Liver (tissue), 9 donors: ENCODE data around the gene CD300E. TPM values are rescaled to one million over a fixed set of nuclear protein-coding genes. Genes with fewer than 3 reads are reported as not detected.

Experiments used
- DNase-seq: peaks from one replicate; pipeline ENCODE4 v3.0.0-alpha.2; 2017; ENCODE audit warnings: low spot score
- H3K27ac ChIP-seq, 2 donors: one replicate each; pipeline ENCODE4 v1.7.0; 2013; ENCODE audit warnings: inconsistent platforms in 2 of 2, low read length in 2 of 2, control low read depth in 1 of 2, low read depth in 1 of 2, mild to moderate bottlenecking in 1 of 2
- H3K27me3 ChIP-seq, 4 donors: one replicate each; pipeline versions ENCODE4 v1.6.1 to v1.7.0; 2013; ENCODE audit warnings: low read length in 3 of 4, inconsistent platforms in 1 of 4, mild to moderate bottlenecking in 1 of 4, moderate library complexity in 1 of 4; ENCODE audit not compliant: control insufficient read depth in 4 of 4, insufficient read depth in 4 of 4
- H3K36me3 ChIP-seq, 4 donors: one replicate each; pipeline versions ENCODE4 v1.6.1 to v1.7.0; 2013; ENCODE audit warnings: low read length in 3 of 4, mild to moderate bottlenecking in 3 of 4, low read depth in 1 of 4, moderate library complexity in 1 of 4; ENCODE audit not compliant: control insufficient read depth in 4 of 4, insufficient read depth in 3 of 4
- H3K4me1 ChIP-seq, 4 donors: one replicate each; pipeline versions ENCODE4 v1.6.1 to v1.7.0; 2013; ENCODE audit warnings: low read length in 3 of 4, mild to moderate bottlenecking in 3 of 4, moderate library complexity in 1 of 4; ENCODE audit not compliant: control insufficient read depth in 4 of 4, insufficient read depth in 4 of 4
- H3K4me3 ChIP-seq, 3 donors: one replicate each; pipeline versions ENCODE4 v1.6.1 to v1.7.0; 2013; ENCODE audit warnings: low read length in 3 of 3, control low read depth in 1 of 3, low read depth in 1 of 3, mild to moderate bottlenecking in 1 of 3
- H3K9ac ChIP-seq, 2 donors: one replicate each; pipeline ENCODE4 v1.7.0; 2013; ENCODE audit warnings: low read length in 2 of 2, mild to moderate bottlenecking in 2 of 2, moderate library complexity in 2 of 2, control low read depth in 1 of 2, low read depth in 1 of 2
- H3K9me3 ChIP-seq, 4 donors: one replicate each; pipeline versions ENCODE4 v1.6.1 to v1.7.0; 2013; ENCODE audit warnings: low read length in 3 of 4; ENCODE audit not compliant: control insufficient read depth in 4 of 4
- ATF3 ChIP-seq: IDR thresholded peaks from 2 replicates; pipeline ENCODE4 v1.6.1; 2016; ENCODE audit warnings: antibody characterized with exemption
- CTCF ChIP-seq: fragments of 150-350 bp; IDR thresholded peaks from 2 replicates; pipeline ENCODE4 v1.5.1; 2017; ENCODE audit warnings: improper control_type of control experiment, low read depth, low read length; ENCODE audit not compliant: missing input control
- EGR1 ChIP-seq, 2 donors: IDR thresholded peaks; 2 replicates each; pipeline ENCODE4 v1.6.1; 2016 to 2018; ENCODE audit warnings: antibody characterized with exemption in 2 of 2, low read depth in 2 of 2
- FOXA1 ChIP-seq: IDR thresholded peaks from 2 replicates; pipeline ENCODE4 v1.6.1; 2016; ENCODE audit warnings: antibody characterized with exemption
- FOXA2 ChIP-seq: IDR thresholded peaks from 2 replicates; pipeline ENCODE4 v1.6.1; 2016; ENCODE audit warnings: antibody characterized with exemption
- GABPA ChIP-seq, 2 donors: IDR thresholded peaks in 1 of 2; conservative IDR thresholded peaks in 1 of 2; 2 replicates each; pipeline ENCODE4 v1.6.1; 2016; ENCODE audit warnings: antibody characterized with exemption in 2 of 2, mild to moderate bottlenecking in 1 of 2, moderate library complexity in 1 of 2
- HNF4A ChIP-seq, 2 donors: conservative IDR thresholded peaks; 2 replicates each; pipeline ENCODE4 v1.6.1; 2016; ENCODE audit warnings: antibody characterized with exemption in 2 of 2, mild to moderate bottlenecking in 2 of 2
- HNF4G ChIP-seq: IDR thresholded peaks from 2 replicates; pipeline ENCODE4 v1.6.1; 2016; ENCODE audit warnings: antibody characterized with exemption
- JUND ChIP-seq, 2 donors: IDR thresholded peaks; 2 replicates each; pipeline ENCODE4 v1.6.1; 2016; ENCODE audit warnings: antibody characterized with exemption in 2 of 2
- MAX ChIP-seq: IDR thresholded peaks from 2 replicates; pipeline ENCODE4 v1.6.1; 2016; ENCODE audit warnings: antibody characterized with exemption
- NR2F2 ChIP-seq: IDR thresholded peaks from 2 replicates; pipeline ENCODE4 v1.6.1; 2016; ENCODE audit warnings: antibody characterized with exemption
- RAD21 ChIP-seq, 2 donors: IDR thresholded peaks; 2 replicates each; pipeline ENCODE4 v1.6.1; 2016; ENCODE audit warnings: antibody characterized with exemption in 2 of 2, mild to moderate bottlenecking in 2 of 2
- REST ChIP-seq: IDR thresholded peaks from 2 replicates; pipeline ENCODE4 v1.6.1; 2016; ENCODE audit warnings: antibody characterized with exemption, mild to moderate bottlenecking
- RXRA ChIP-seq, 2 donors: IDR thresholded peaks; 2 replicates each; pipeline ENCODE4 v1.6.1; 2017 to 2018; ENCODE audit warnings: antibody characterized with exemption in 2 of 2, mild to moderate bottlenecking in 1 of 2
- SP1 ChIP-seq: IDR thresholded peaks from 2 replicates; pipeline ENCODE4 v1.6.1; 2018; ENCODE audit warnings: antibody characterized with exemption, mild to moderate bottlenecking
- TAF1 ChIP-seq: conservative IDR thresholded peaks from 2 replicates; pipeline ENCODE4 v1.6.1; 2016; ENCODE audit warnings: antibody characterized with exemption, mild to moderate bottlenecking
- YY1 ChIP-seq: IDR thresholded peaks from 2 replicates; pipeline ENCODE4 v1.6.1; 2016; ENCODE audit warnings: antibody characterized with exemption, mild to moderate bottlenecking
- ZBTB33 ChIP-seq: IDR thresholded peaks from 2 replicates; pipeline ENCODE4 v1.6.1; 2016; ENCODE audit warnings: antibody characterized with exemption
- WGBS: extraction: QIAGEN DNeasy Blood & Tissue Kit; methylation state at CpG from one replicate; pipeline ENCODE4 v1.1.7; 2013; 5-methylcytosine and 5-hydroxymethylcytosine counted together
- polyA plus RNA-seq, 2 donors: library from polyadenylated mRNA; stranded (reverse) in 1 of 2; unstranded in 1 of 2; fragments of 200-250 nt in 1 of 2; fragments of >200 nt in 1 of 2; fragmentation: Nextera tagmentation in 1 of 2; extraction: Ambion mirVana in 1 of 2; gene quantifications; one replicate each; pipeline versions ENCODE4 v1.2.1 to v1.2.3, GENCODE V29; 2013 to 2015
- total RNA-seq, 2 donors: library from RNA; depleted of rRNA; stranded (reverse); fragments of >200 nt; gene quantifications; one replicate each; pipeline ENCODE4 v1.2.3, GENCODE V29; 2014
- donor health status: healthy.
- donor health status: healthy.
- donor health status: healthy.
- donor health status: healthy.
- donor health status: healthy.

Gene CD300E
- total and polyA plus RNA-seq, 4 donors = 0.07 to 0.75 (median 0.34) TPM

GRCh38 chr17:74649909-74650308 lies 26.4 kb upstream of the CD300E start (continued):
- no peak for TF ChIP-seq CTCF
- no peak for TF ChIP-seq YY1

- no peaks in the 10 kb centered on the region for H3K9me3 ChIP-seq
- H3K27me3 ChIP-seq = peaks cover 0 to 23% (median 2%) of the 10 kb centered on the region in 4 donors
Measured at GRCh38 chr17:74647871-74648672, 24.5 kb upstream of the CD300E start.

More at GRCh38 chr17:74647871-74648672, 24.5 kb upstream of the CD300E start:
- no peak for DNase-seq
- Histone ChIP-seq H3K27ac (no peak overlapping the region), H3K36me3 (no peaks in the 10 kb centered on the region), H3K9ac (no peak overlapping the region), H3K4me3 (no peak overlapping the region), H3K4me1 (no peaks in the 10 kb centered on the region)
- WGBS = 57% methylated on average over 9 of the region's 9 CpGs
- no peak for TF ChIP-seq FOXA1
- TF ChIP-seq MAX = no peak
- TF ChIP-seq JUND (IDR thresholded peaks at IDR 0.05) = no peak
- no peak for TF ChIP-seq EGR1 (IDR thresholded peaks at IDR 0.05; ENCODE audit: low read depth in 2 of 2)
- TF ChIP-seq HNF4G = no peak
- TF ChIP-seq REST = no peak
- no peak for TF ChIP-seq NR2F2
- TF ChIP-seq SP1 = no peak
- no peak for TF ChIP-seq GABPA (IDR thresholded peaks at IDR 0.05 in 1 of 2, conservative IDR thresholded peaks at IDR 0.05 in 1 of 2)
- TF ChIP-seq YY1 = no peak
- TF ChIP-seq TAF1 = no peak
- no peak for TF ChIP-seq CTCF
- TF ChIP-seq FOXA2 = no peak
- TF ChIP-seq HNF4A (conservative IDR thresholded peaks at IDR 0.05) = no peak
- no peak for TF ChIP-seq ATF3
- TF ChIP-seq RXRA (IDR thresholded peaks at IDR 0.05) = no peak
- no peak for TF ChIP-seq ZBTB33
- no peak for TF ChIP-seq RAD21 (IDR thresholded peaks at IDR 0.05)
